ENCODE measurements around the gene MAD2L1.
"Not testable (repeated sequence)": the region's sequence is repeated elsewhere in the genome, so short reads cannot be mapped to it uniquely, and the experiment has no call there.

The MAD2L1 gene

GRCh38 chr4:120082251-120082650 lies 15.6 kb upstream of the MAD2L1 start:
- DNase-seq (ENCODE audit: insufficient read length, low spot score), result no peak
- FAIRE-seq, result no peak
- TF ChIP-seq PAX5 (IDR thresholded peaks at IDR 0.05; ENCODE audit: insufficient read depth, low read length, severe bottlenecking) (no peak), TAF1 (IDR thresholded peaks at IDR 0.05; ENCODE audit: low read depth, low read length) (no peak), SPI1 (IDR thresholded peaks at IDR 0.05; ENCODE audit: low read depth, low read length) (no peak)

- no peak for TF ChIP-seq POLR2A (IDR thresholded peaks at IDR 0.05; ENCODE audit: low read depth, low read length)
- TF ChIP-seq POU2F2 (IDR thresholded peaks at IDR 0.05; ENCODE audit: low read depth, low read length), result no peak
- TF ChIP-seq PAX5 (IDR thresholded peaks at IDR 0.05; ENCODE audit: insufficient read depth, low read length, severe bottlenecking), result no peak
- no peak for TF ChIP-seq SPI1 (IDR thresholded peaks at IDR 0.05; ENCODE audit: low read depth, low read length)
- no peak for TF ChIP-seq POLR2AphosphoS5 (IDR thresholded peaks at IDR 0.05; ENCODE audit: low read depth, low read length)
- no peak for TF ChIP-seq TAF1 (IDR thresholded peaks at IDR 0.05; ENCODE audit: low read depth, low read length)
- DNase-seq (ENCODE audit: insufficient read length, low spot score), result no peak
- FAIRE-seq, result no peak
Measured at GRCh38 chr4:120081726-120082125, 15.1 kb upstream of the MAD2L1 start.

GRCh38 chr4:120080533-120080932 lies 13.9 kb upstream of the MAD2L1 start:
- FAIRE-seq (no peak), DNase-seq (ENCODE audit: insufficient read length, low spot score) (no peak)
- TF ChIP-seq TAF1 (IDR thresholded peaks at IDR 0.05; ENCODE audit: low read depth, low read length) (no peak), SPI1 (IDR thresholded peaks at IDR 0.05; ENCODE audit: low read depth, low read length) (no peak), POLR2AphosphoS5 (IDR thresholded peaks at IDR 0.05; ENCODE audit: low read depth, low read length) (no peak), PAX5 (IDR thresholded peaks at IDR 0.05; ENCODE audit: insufficient read depth, low read length, severe bottlenecking) (no peak), POLR2A (IDR thresholded peaks at IDR 0.05; ENCODE audit: low read depth, low read length) (no peak), POU2F2 (IDR thresholded peaks at IDR 0.05; ENCODE audit: low read depth, low read length) (no peak)

- FAIRE-seq (no peak), DNase-seq (ENCODE audit: insufficient read length, low spot score) (no peak)
- TF ChIP-seq POLR2A (IDR thresholded peaks at IDR 0.05; ENCODE audit: low read depth, low read length) (no peak), PAX5 (IDR thresholded peaks at IDR 0.05; ENCODE audit: insufficient read depth, low read length, severe bottlenecking) (no peak), SPI1 (IDR thresholded peaks at IDR 0.05; ENCODE audit: low read depth, low read length) (no peak), POU2F2 (IDR thresholded peaks at IDR 0.05; ENCODE audit: low read depth, low read length) (no peak), TAF1 (IDR thresholded peaks at IDR 0.05; ENCODE audit: low read depth, low read length) (no peak), POLR2AphosphoS5 (IDR thresholded peaks at IDR 0.05; ENCODE audit: low read depth, low read length) (no peak)
Measured at GRCh38 chr4:120079839-120080520, 13.3 kb upstream of the MAD2L1 start.

- TF ChIP-seq POLR2AphosphoS5 (IDR thresholded peaks at IDR 0.05; ENCODE audit: low read depth, low read length) (no peak), TAF1 (IDR thresholded peaks at IDR 0.05; ENCODE audit: low read depth, low read length) (no peak), POU2F2 (IDR thresholded peaks at IDR 0.05; ENCODE audit: low read depth, low read length) (no peak), PAX5 (IDR thresholded peaks at IDR 0.05; ENCODE audit: insufficient read depth, low read length, severe bottlenecking) (no peak), SPI1 (IDR thresholded peaks at IDR 0.05; ENCODE audit: low read depth, low read length) (no peak), POLR2A (IDR thresholded peaks at IDR 0.05; ENCODE audit: low read depth, low read length) (no peak)
- DNase-seq (ENCODE audit: insufficient read length, low spot score), result no peak
- no peak for FAIRE-seq
Measured at GRCh38 chr4:120078216-120078615, 11.6 kb upstream of the MAD2L1 start.

- TF ChIP-seq PAX5 (IDR thresholded peaks at IDR 0.05; ENCODE audit: insufficient read depth, low read length, severe bottlenecking) (no peak), SPI1 (IDR thresholded peaks at IDR 0.05; ENCODE audit: low read depth, low read length) (no peak), POLR2A (IDR thresholded peaks at IDR 0.05; ENCODE audit: low read depth, low read length) (no peak), TAF1 (IDR thresholded peaks at IDR 0.05; ENCODE audit: low read depth, low read length) (no peak), POU2F2 (IDR thresholded peaks at IDR 0.05; ENCODE audit: low read depth, low read length) (no peak), POLR2AphosphoS5 (IDR thresholded peaks at IDR 0.05; ENCODE audit: low read depth, low read length) (no peak)
- no peak for DNase-seq (ENCODE audit: insufficient read length, low spot score)
- peak; percentile 58 for FAIRE-seq
Measured at GRCh38 chr4:120071192-120071795, 4.6 kb upstream of the MAD2L1 start.

GRCh38 chr4:120070196-120070595 lies 3.5 kb upstream of the MAD2L1 start:
- TF ChIP-seq PAX5 (IDR thresholded peaks at IDR 0.05; ENCODE audit: insufficient read depth, low read length, severe bottlenecking) (no peak), TAF1 (IDR thresholded peaks at IDR 0.05; ENCODE audit: low read depth, low read length) (no peak), SPI1 (IDR thresholded peaks at IDR 0.05; ENCODE audit: low read depth, low read length) (no peak), POU2F2 (IDR thresholded peaks at IDR 0.05; ENCODE audit: low read depth, low read length) (no peak), POLR2A (IDR thresholded peaks at IDR 0.05; ENCODE audit: low read depth, low read length) (no peak), POLR2AphosphoS5 (IDR thresholded peaks at IDR 0.05; ENCODE audit: low read depth, low read length) (no peak)
- DNase-seq (ENCODE audit: insufficient read length, low spot score) (no peak), FAIRE-seq (no peak)

GRCh38 chr4:120065974-120066516 lies 603 bp downstream of the MAD2L1 start:
- TF ChIP-seq TAF1 (IDR thresholded peaks at IDR 0.05; ENCODE audit: low read depth, low read length) (no peak), PAX5 (IDR thresholded peaks at IDR 0.05; ENCODE audit: insufficient read depth, low read length, severe bottlenecking) (no peak), POLR2AphosphoS5 (IDR thresholded peaks at IDR 0.05; ENCODE audit: low read depth, low read length) (no peak), SPI1 (IDR thresholded peaks at IDR 0.05; ENCODE audit: low read depth, low read length) (no peak), POLR2A (IDR thresholded peaks at IDR 0.05; ENCODE audit: low read depth, low read length) (no peak), POU2F2 (IDR thresholded peaks at IDR 0.05; ENCODE audit: low read depth, low read length) (no peak)
- FAIRE-seq (no peak), DNase-seq (ENCODE audit: insufficient read length, low spot score) (no peak)

GRCh38 chr4:120064887-120065286 lies 1.8 kb downstream of the MAD2L1 start:
- DNase-seq (ENCODE audit: insufficient read length, low spot score) (no peak), FAIRE-seq (no peak)
- TF ChIP-seq POU2F2 (IDR thresholded peaks at IDR 0.05; ENCODE audit: low read depth, low read length), result no peak
- TF ChIP-seq PAX5 (IDR thresholded peaks at IDR 0.05; ENCODE audit: insufficient read depth, low read length, severe bottlenecking), result no peak
- no peak for TF ChIP-seq POLR2A (IDR thresholded peaks at IDR 0.05; ENCODE audit: low read depth, low read length)
- TF ChIP-seq TAF1 (IDR thresholded peaks at IDR 0.05; ENCODE audit: low read depth, low read length), result no peak
- no peak for TF ChIP-seq SPI1 (IDR thresholded peaks at IDR 0.05; ENCODE audit: low read depth, low read length)

GRCh38 chr4:120063711-120064110 lies 2.9 kb downstream of the MAD2L1 start:
- FAIRE-seq; DNase-seq (ENCODE audit: insufficient read length, low spot score): not testable (repeated sequence)

All from GM12891 (cell line).